ENCODE measurements around the gene STPG4.
"Not testable (repeated sequence)": the region's sequence is repeated elsewhere in the genome, so short reads cannot be mapped to it uniquely, and the experiment has no call there.

GRCh38 chr2:47185098-47185497 is 30.0 kb upstream of the STPG4 start:
- TF ChIP-seq CTCF, POLR2A (IDR thresholded peaks at IDR 0.05): not testable (repeated sequence)

Data from thyroid gland (tissue), 4 donors.